Esophagus squamous epithelium (tissue), 5 donors: ENCODE measurements around the gene SLC30A3. TPM values are rescaled to one million over a fixed set of nuclear protein-coding genes. Genes with fewer than 3 reads are reported as not detected.
"Not testable (repeated sequence)": the region's sequence is repeated elsewhere in the genome, so short reads cannot be mapped to it uniquely, and the experiment has no call there.

Experiments
- DNase-seq: peaks from one replicate; lab custom pipeline; 2025; lab: John Stamatoyannopoulos, UW
- H3K27ac ChIP-seq, 4 donors: fragments of 200-600 bp; sonication (generic); one replicate each; pipeline ENCODE4 v1.5.1; 2016 to 2019; ENCODE audit warnings: mild to moderate bottlenecking in 1 of 4
- H3K27me3 ChIP-seq, 4 donors: fragments of 200-600 bp; sonication (generic); 1 replicate in 3 of 4; 2 replicates in 1 of 4; pipeline versions ENCODE4 v1.5.1 to v1.6.0; 2017 to 2021; ENCODE audit warnings: antibody characterized with exemption in 1 of 4
- H3K36me3 ChIP-seq, 3 donors: fragments of 200-600 bp; sonication (generic); one replicate each; pipeline ENCODE4 v1.5.1; 2016 to 2019
- H3K4me1 ChIP-seq, 3 donors: fragments of 200-600 bp; sonication (generic); one replicate each; pipeline ENCODE4 v1.5.1; 2017 to 2019
- H3K4me3 ChIP-seq, 4 donors: fragments of 200-600 bp; sonication (generic); 1 replicate in 3 of 4; 2 replicates in 1 of 4; pipeline ENCODE4 v1.5.1; 2016 to 2019; ENCODE audit warnings: mild to moderate bottlenecking in 2 of 4, moderate library complexity in 1 of 4
- H3K9me3 ChIP-seq, 3 donors: fragments of 200-600 bp; sonication (generic); one replicate each; pipeline ENCODE4 v1.5.1; 2016 to 2019
- POLR2A ChIP-seq, 4 donors: fragments of 450-650 bp; IDR thresholded peaks; one replicate each; pipeline ENCODE4 v1.6.1; 2017; ENCODE audit warnings: antibody characterized with exemption in 4 of 4, mild to moderate bottlenecking in 4 of 4, moderate library complexity in 3 of 4
- WGBS, 2 donors: methylation state at CpG; one replicate each; pipeline ENCODE4 v1.1.5; 2018; 5-methylcytosine and 5-hydroxymethylcytosine counted together
- intact Hi-C: fragments of 100-400 bp; cut with DNase I; formaldehyde crosslinking; loops from one replicate; pipeline ENCODE4 v1.15.0; 2022
- total RNA-seq, 4 donors: library from RNA; depleted of rRNA; stranded (reverse); fragments of >200 nt; gene quantifications; one replicate each; pipeline ENCODE4 v1.1.0, GENCODE V29; 2016
- TF ChIP-seq, protein P1 (sequence below), 6 experiments: fragments of 450-650 bp in 4 of 6; fragments of 200-600 bp in 2 of 6; sonication (generic) in 2 of 6; IDR thresholded peaks; one replicate each; pipeline ENCODE4 v1.5.1; 2016 to 2019; ENCODE audit warnings: antibody characterized with exemption in 6 of 6, mild to moderate bottlenecking in 4 of 6, moderate library complexity in 4 of 6
- donor health status: DM: yes; HTN: yes; CAD: no.

SLC30A3 gene
- total RNA-seq, 4 donors from 2014 or later = 0.18 to 0.19 TPM; not detected in 2

DNA sequence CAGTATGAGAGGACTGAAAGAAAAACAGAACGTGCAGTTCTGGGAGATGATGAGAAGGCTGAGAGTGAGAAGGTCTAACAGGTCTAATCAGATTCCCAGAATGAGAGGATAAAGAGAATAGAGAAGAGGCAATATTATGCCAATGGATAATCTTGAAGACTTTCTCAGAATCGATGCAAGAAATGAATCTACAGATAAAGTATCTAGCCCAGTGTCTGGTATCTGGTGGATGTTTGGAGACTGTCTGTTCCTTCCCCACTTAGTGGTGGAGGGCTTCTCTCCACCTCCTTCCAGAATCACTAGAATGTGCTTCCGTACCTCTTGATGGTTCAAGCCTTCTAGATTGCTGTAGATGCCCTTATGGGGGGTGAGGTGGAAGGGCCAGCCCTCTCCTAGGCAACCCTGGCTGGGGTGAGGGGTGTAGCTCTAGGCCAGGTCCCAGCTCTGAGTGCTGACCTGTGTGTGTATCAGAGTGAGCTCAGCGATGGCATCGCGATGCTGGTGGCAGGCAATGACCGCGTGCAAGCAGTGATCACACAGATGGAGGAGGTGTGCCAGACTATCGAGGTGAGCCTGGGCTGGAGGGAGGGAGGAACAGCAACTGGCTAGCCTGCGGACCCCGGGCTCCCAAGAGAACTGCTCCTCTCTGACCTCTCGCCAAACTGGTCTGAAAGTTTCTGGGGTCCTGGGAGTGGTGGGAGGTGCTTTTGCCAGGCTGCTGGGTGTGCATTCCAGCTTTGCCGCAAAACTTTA, 41.8 kb upstream of the SLC30A3 start:
- no peak for DNase-seq
- Histone ChIP-seq H3K36me3 (peaks cover 0 to 8% (median 0%) of the 10 kb centered on the region in 3 donors), H3K27me3 (peaks cover 12 to 47% (median 20%) of the 10 kb centered on the region in 4 donors), H3K4me3 (no peak overlapping the region), H3K4me1 (peaks cover 16 to 36% (median 20%) of the 10 kb centered on the region in 3 donors), H3K9me3 (no peaks in the 10 kb centered on the region), H3K27ac (no peak overlapping the region)
- TF ChIP-seq, protein P1, sequence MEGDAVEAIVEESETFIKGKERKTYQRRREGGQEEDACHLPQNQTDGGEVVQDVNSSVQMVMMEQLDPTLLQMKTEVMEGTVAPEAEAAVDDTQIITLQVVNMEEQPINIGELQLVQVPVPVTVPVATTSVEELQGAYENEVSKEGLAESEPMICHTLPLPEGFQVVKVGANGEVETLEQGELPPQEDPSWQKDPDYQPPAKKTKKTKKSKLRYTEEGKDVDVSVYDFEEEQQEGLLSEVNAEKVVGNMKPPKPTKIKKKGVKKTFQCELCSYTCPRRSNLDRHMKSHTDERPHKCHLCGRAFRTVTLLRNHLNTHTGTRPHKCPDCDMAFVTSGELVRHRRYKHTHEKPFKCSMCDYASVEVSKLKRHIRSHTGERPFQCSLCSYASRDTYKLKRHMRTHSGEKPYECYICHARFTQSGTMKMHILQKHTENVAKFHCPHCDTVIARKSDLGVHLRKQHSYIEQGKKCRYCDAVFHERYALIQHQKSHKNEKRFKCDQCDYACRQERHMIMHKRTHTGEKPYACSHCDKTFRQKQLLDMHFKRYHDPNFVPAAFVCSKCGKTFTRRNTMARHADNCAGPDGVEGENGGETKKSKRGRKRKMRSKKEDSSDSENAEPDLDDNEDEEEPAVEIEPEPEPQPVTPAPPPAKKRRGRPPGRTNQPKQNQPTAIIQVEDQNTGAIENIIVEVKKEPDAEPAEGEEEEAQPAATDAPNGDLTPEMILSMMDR (IDR thresholded peaks at IDR 0.05) = no peak
- TF ChIP-seq POLR2A (IDR thresholded peaks at IDR 0.05) = no peak
- WGBS, 2 donors = 83% methylated on average over 11 of the region's 13 CpGs
- intact Hi-C loops = loop anchor here (10.0 kb wide), 1 partner anchor 210 kb away; no protein-coding TSS in a partner anchor

DNA sequence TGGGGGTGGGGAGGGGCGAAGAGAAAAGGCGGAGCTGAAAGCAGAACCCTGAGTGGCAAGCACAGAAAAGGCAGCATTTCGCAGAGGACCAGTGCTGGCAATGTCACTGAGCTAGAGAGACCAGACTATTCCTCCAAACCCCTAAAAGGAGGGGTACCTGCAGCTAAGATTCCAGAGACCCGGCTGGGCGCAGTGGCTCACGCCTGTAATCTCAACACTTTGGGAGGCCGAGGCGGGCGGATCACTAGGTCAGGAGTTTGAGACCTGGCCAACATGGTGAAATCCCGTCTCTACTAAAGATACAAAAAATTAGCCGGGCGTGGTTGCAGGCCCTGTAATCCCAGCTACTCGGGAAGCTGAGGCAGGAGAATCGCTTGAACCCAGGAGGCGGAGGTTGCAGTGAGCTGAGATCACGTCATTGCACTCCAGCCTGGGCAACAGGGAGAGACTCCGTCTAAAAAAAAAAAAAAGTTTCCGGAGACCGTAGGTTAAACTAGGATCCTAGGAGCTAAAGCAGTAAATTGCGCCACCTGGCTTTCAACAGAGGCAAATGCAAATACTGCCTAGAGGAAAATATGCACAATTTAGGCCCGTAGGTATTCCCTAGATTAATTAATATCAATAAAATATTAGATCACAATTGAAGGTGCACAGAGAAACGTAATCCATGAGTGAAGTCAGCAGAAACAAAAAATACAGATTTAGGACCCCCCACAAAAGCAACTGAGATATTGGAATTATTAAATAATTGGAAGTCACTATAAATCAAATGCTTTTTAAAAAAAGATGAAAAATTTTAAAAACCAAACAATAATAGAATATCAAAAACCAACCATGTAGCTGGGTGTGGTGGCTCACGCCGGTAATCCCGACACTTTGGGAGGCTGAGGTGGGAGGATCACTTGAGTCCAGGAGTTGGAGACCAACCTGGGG, 40.5 kb upstream of the SLC30A3 start:
- peak overlapping the region; percentile 5 to 50 (median 34) for H3K4me3 ChIP-seq
- H3K27me3 ChIP-seq = peaks cover 12 to 47% (median 20%) of the 10 kb centered on the region in 4 donors
- WGBS, 2 donors = 19 to 23% methylated on average over 25 of the region's 25 CpGs
- no peaks in the 10 kb centered on the region for H3K9me3 ChIP-seq
- H3K27ac ChIP-seq = peak overlapping the region in 2 of 4 donors; percentile 1 to 36
- no peak for DNase-seq
- TF ChIP-seq, protein P1 (IDR thresholded peaks at IDR 0.05) = peak; percentile 83 to 91 (median 89)
- TF ChIP-seq POLR2A (IDR thresholded peaks at IDR 0.05) = no peak
- peaks cover 16 to 33% (median 20%) of the 10 kb centered on the region in 3 donors for H3K4me1 ChIP-seq
- intact Hi-C loops = loop anchor here (10.0 kb wide), 1 partner anchor 209 kb away; no protein-coding TSS in a partner anchor
- H3K36me3 ChIP-seq = no peaks in the 10 kb centered on the region

GRCh38 chr2:27300606-27301005, 37.8 kb upstream of the SLC30A3 start:
- intact Hi-C loops = loop anchor here (10.0 kb wide), 1 partner anchor 206 kb away; no protein-coding TSS in a partner anchor
- H3K36me3 ChIP-seq, DNase-seq, H3K4me1 ChIP-seq, H3K4me3 ChIP-seq, H3K9me3 ChIP-seq, H3K27ac ChIP-seq: not testable (repeated sequence)
- WGBS, 2 donors = 60 to 73% methylated on average over 4 of the region's 4 CpGs
- H3K27me3 ChIP-seq = peaks cover 0 to 19% (median 0%) of the 10 kb centered on the region in 4 donors

DNA sequence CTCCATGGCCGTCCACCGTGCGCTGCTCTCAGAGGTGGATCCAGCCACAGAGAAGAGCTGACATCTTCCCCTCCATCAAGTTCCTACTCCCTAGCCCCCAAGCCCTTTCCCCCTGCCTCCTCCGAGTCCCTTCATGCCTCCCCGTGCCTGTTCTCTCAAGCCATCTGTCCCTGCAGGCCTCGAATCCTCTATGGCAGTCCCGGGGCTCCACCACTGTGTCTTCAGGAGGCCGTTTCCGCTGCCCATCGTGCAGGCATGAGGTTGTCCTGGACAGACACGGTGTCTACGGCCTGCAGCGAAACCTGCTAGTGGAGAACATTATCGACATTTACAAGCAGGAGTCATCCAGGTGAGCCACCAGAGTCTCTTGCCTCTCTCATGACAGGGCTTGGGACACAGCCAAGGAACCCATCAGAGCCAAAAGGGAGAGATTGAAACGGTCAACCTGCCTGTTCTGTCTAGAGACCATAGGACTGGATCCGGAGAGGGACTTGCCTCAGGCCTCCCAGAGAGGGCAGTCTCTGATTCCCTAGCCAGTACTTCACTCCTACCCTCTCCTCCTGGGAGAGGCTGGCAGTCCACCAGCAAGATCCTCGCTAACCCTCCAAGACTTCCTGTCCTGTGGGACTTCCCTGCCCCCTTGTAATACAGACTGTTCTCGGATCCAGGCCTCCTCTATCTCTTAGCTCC, 35.7 kb upstream of the SLC30A3 start:
- intact Hi-C loops = no loop called here
- Histone ChIP-seq H3K9me3 (no peaks in the 10 kb centered on the region), H3K4me1 (peaks cover 0 to 15% (median 0%) of the 10 kb centered on the region in 3 donors), H3K27ac (no peak overlapping the region), H3K27me3 (peaks cover 0 to 6% (median 0%) of the 10 kb centered on the region in 4 donors), H3K4me3 (no peak overlapping the region), H3K36me3 (no peaks in the 10 kb centered on the region)
- WGBS, 2 donors = 68 to 79% methylated on average over 11 to 15 of the region's 18 CpGs
- TF ChIP-seq, protein P1 (IDR thresholded peaks at IDR 0.05) = no peak
- no peak for TF ChIP-seq POLR2A (IDR thresholded peaks at IDR 0.05)
- no peak for DNase-seq

DNA sequence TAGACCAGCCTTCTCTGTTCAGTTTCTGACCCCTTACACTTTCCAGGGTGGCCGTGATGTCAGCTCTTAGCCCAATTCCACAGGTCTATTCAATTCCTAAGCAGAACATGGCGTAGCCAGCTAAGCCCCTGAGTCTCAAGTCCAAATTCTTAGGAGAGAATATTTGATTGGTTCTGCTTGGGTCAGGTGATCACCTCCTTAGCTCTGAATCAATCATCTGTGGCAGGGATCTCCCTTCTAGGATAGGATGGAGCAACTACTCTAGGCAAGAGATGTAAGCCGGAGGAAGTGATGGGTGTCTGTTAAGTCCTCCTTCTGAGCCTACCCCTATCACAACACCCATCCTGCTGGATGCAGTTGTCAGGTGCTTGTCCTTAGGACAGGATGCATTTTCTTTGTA, 34.3 kb upstream of the SLC30A3 start:
- H3K4me1 ChIP-seq = peaks cover 5 to 18% (median 6%) of the 10 kb centered on the region in 3 donors
- TF ChIP-seq POLR2A (IDR thresholded peaks at IDR 0.05) = no peak
- no peak overlapping the region for H3K27ac ChIP-seq
- no peaks in the 10 kb centered on the region for H3K36me3 ChIP-seq
- WGBS, 2 donors = 76 to 93% methylated on average over 3 of the region's 3 CpGs
- no peak overlapping the region for H3K4me3 ChIP-seq
- peaks cover 0 to 6% (median 0%) of the 10 kb centered on the region in 4 donors for H3K27me3 ChIP-seq
- intact Hi-C loops = no loop called here
- DNase-seq = no peak
- no peaks in the 10 kb centered on the region for H3K9me3 ChIP-seq
